Fibroblast of upper back skin (primary cell): Measurements from ENCODE around the gene CATSPERE.
"Not testable (repeated sequence)": the region's sequence is repeated elsewhere in the genome, so short reads cannot be mapped to it uniquely, and the experiment has no call there.

Source experiments
- DNase-seq: peaks from one replicate; pipeline ENCODE4 v3.0.0-alpha.2; 2013

Gene CATSPERE

GRCh38 chr1:244548558-244549115 is 87.6 kb downstream of the CATSPERE start:
- peak; percentile 1 for DNase-seq

- no peak for DNase-seq
These were observed 91.3 kb downstream of the CATSPERE start for GRCh38 chr1:244552336-244552735.

GRCh38 chr1:244556263-244556662 is 95.2 kb downstream of the CATSPERE start:
- no peak for DNase-seq

GRCh38 chr1:244557565-244557964 is 96.5 kb downstream of the CATSPERE start:
- DNase-seq: no peak

- no peak for DNase-seq
These were observed 98.5 kb downstream of the CATSPERE start for GRCh38 chr1:244559561-244559960.

- not testable (repeated sequence) for DNase-seq
These were observed 101.8 kb downstream of the CATSPERE start for GRCh38 chr1:244562877-244563276.

- no peak for DNase-seq
These were observed 112.7 kb downstream of the CATSPERE start for GRCh38 chr1:244573768-244574167.

- DNase-seq: no peak
These were observed 115.3 kb downstream of the CATSPERE start for GRCh38 chr1:244576259-244576892.

- not testable (repeated sequence) for DNase-seq
These were observed 117.1 kb downstream of the CATSPERE start for GRCh38 chr1:244578205-244578604.

GRCh38 chr1:244583358-244583982 is 122.4 kb downstream of the CATSPERE start:
- DNase-seq: no peak

GRCh38 chr1:244585867-244586266 is 124.8 kb downstream of the CATSPERE start:
- no peak for DNase-seq

GRCh38 chr1:244590670-244591069 is 129.6 kb downstream of the CATSPERE start:
- DNase-seq: no peak

GRCh38 chr1:244598611-244599010 is 137.5 kb downstream of the CATSPERE start:
- peak; percentile 5 for DNase-seq

GRCh38 chr1:244599937-244600350 is 138.9 kb downstream of the CATSPERE start:
- DNase-seq: peak; percentile 91

- no peak for DNase-seq
These were observed 140.3 kb downstream of the CATSPERE start for GRCh38 chr1:244601336-244601735.

- DNase-seq: peak; percentile 41
These were observed 142.4 kb downstream of the CATSPERE start for GRCh38 chr1:244603498-244603897.

- DNase-seq: no peak
These were observed 144.8 kb downstream of the CATSPERE start for GRCh38 chr1:244605835-244606370.

- DNase-seq: no peak
These were observed 153.2 kb downstream of the CATSPERE start for GRCh38 chr1:244614113-244614836.

- no peak for DNase-seq
These were observed 153.8 kb downstream of the CATSPERE start for GRCh38 chr1:244614879-244615278.

GRCh38 chr1:244615301-244615700 is 154.2 kb downstream of the CATSPERE start:
- no peak for DNase-seq

- DNase-seq: no peak
These were observed 165.6 kb downstream of the CATSPERE start for GRCh38 chr1:244626709-244627108.

GRCh38 chr1:244628789-244629188 is 167.7 kb downstream of the CATSPERE start:
- no peak for DNase-seq

- no peak for DNase-seq
These were observed 172.1 kb downstream of the CATSPERE start for GRCh38 chr1:244633140-244633539.
